Activated naive CD4-positive, alpha-beta T cell treated with anti-CD3 and anti-CD28 coated beads, Interleukin-2, amount 50 U/mL, for 16 hours (primary cell): ENCODE data around the gene STUB1.

Experiments
- DNase-seq: peaks from one replicate; pipeline ENCODE4 v3.0.0-alpha.2; 2020

The STUB1 gene

GRCh38 chr16:679814-680624 lies at the start of gene STUB1:
Gene STUB1, plus strand, starts transcription at chr16:680410. Its CDS starts 116 bp downstream, at chr16:680526.
- DNase-seq = peak; percentile 89

- no peak for DNase-seq
Measured at GRCh38 chr16:630815-631405, 49.3 kb upstream of the STUB1 start, which contains the start of gene WFIKKN1. Gene WFIKKN1, plus strand, starts transcription at chr16:630985. Its CDS starts 269 bp downstream, at chr16:631254.

- DNase-seq = no peak
Measured at GRCh38 chr16:631808-632358, 48.3 kb upstream of the STUB1 start.

- DNase-seq = no peak
Measured at GRCh38 chr16:632486-633335, 47.5 kb upstream of the STUB1 start.

- no peak for DNase-seq
Measured at GRCh38 chr16:633336-634050, 46.7 kb upstream of the STUB1 start.

GRCh38 chr16:634051-634670 lies 46.0 kb upstream of the STUB1 start:
- no peak for DNase-seq

- no peak for DNase-seq
Measured at GRCh38 chr16:634996-635395, 45.2 kb upstream of the STUB1 start.

- DNase-seq = no peak
Measured at GRCh38 chr16:635573-636205, 44.5 kb upstream of the STUB1 start.

GRCh38 chr16:636206-637080 lies 43.8 kb upstream of the STUB1 start, which contains the start of gene METTL26:
Gene METTL26, minus strand, starts transcription at chr16:636305. Its CDS starts 15 bp downstream, at chr16:636290.
- peak; percentile 93 for DNase-seq

GRCh38 chr16:637081-638018 lies 42.9 kb upstream of the STUB1 start:
- peak; percentile 83 for DNase-seq

- no peak for DNase-seq
Measured at GRCh38 chr16:638034-638543, 42.1 kb upstream of the STUB1 start.

- DNase-seq = no peak
Measured at GRCh38 chr16:638836-639235, 41.4 kb upstream of the STUB1 start.

- no peak for DNase-seq
Measured at GRCh38 chr16:640614-641013, 39.6 kb upstream of the STUB1 start.

GRCh38 chr16:641326-642188 lies 38.7 kb upstream of the STUB1 start, which contains the start of gene MCRIP2:
Gene MCRIP2, plus strand, starts transcription at chr16:641828. Its CDS starts 164 bp downstream, at chr16:641992.
- DNase-seq = peak; percentile 73

GRCh38 chr16:642189-643049 lies 37.8 kb upstream of the STUB1 start:
- peak; percentile 43 for DNase-seq

GRCh38 chr16:643050-643368 lies 37.2 kb upstream of the STUB1 start:
- DNase-seq = no peak

GRCh38 chr16:644556-644955 lies 35.7 kb upstream of the STUB1 start:
- DNase-seq = no peak
